Gastroesophageal sphincter (tissue), 3 donors: ENCODE measurements around the gene AAR2.

ENCODE experiments used
- POLR2A ChIP-seq, 2 donors: fragments of 450-650 bp; IDR thresholded peaks; one replicate each; pipeline ENCODE4 v1.6.1; 2017; ENCODE audit warnings: antibody characterized with exemption in 2 of 2, mild to moderate bottlenecking in 2 of 2, moderate library complexity in 1 of 2
- POLR2AphosphoS5 ChIP-seq: sonication (generic); formaldehyde crosslinking; IDR thresholded peaks from one replicate; pipeline ENCODE4 v1.6.1; 2017; ENCODE audit warnings: antibody characterized with exemption
- TF ChIP-seq, protein P1 (sequence below), 4 experiments: fragments of 200-600 bp in 2 of 4; fragments of 450-650 bp in 2 of 4; sonication (generic) in 1 of 4; IDR thresholded peaks; one replicate each; pipeline ENCODE4 v1.5.1; 2017 to 2019; ENCODE audit warnings: antibody characterized with exemption in 4 of 4, mild to moderate bottlenecking in 2 of 4, moderate library complexity in 2 of 4

GRCh38 chr20:36231331-36231730 lies 4.9 kb upstream of the AAR2 start:
- TF ChIP-seq, protein P1, sequence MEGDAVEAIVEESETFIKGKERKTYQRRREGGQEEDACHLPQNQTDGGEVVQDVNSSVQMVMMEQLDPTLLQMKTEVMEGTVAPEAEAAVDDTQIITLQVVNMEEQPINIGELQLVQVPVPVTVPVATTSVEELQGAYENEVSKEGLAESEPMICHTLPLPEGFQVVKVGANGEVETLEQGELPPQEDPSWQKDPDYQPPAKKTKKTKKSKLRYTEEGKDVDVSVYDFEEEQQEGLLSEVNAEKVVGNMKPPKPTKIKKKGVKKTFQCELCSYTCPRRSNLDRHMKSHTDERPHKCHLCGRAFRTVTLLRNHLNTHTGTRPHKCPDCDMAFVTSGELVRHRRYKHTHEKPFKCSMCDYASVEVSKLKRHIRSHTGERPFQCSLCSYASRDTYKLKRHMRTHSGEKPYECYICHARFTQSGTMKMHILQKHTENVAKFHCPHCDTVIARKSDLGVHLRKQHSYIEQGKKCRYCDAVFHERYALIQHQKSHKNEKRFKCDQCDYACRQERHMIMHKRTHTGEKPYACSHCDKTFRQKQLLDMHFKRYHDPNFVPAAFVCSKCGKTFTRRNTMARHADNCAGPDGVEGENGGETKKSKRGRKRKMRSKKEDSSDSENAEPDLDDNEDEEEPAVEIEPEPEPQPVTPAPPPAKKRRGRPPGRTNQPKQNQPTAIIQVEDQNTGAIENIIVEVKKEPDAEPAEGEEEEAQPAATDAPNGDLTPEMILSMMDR (IDR thresholded peaks at IDR 0.05): no peak
- TF ChIP-seq POLR2AphosphoS5 (no peak), POLR2A (IDR thresholded peaks at IDR 0.05) (no peak)
